HG03457 (cell line): ENCODE results near the gene POLA2.
"Not testable (repeated sequence)": the region's sequence is repeated elsewhere in the genome, so short reads cannot be mapped to it uniquely, and the experiment has no call there.

Experiments used
- ATAC-seq: cut with Tn5 transposase; IDR thresholded peaks from one replicate; pipeline ENCODE4 v1.9.1; 2021; ENCODE audit warnings: moderate number of reproducible peaks; ENCODE audit not compliant: unreplicated experiment

POLA2 gene

DNA sequence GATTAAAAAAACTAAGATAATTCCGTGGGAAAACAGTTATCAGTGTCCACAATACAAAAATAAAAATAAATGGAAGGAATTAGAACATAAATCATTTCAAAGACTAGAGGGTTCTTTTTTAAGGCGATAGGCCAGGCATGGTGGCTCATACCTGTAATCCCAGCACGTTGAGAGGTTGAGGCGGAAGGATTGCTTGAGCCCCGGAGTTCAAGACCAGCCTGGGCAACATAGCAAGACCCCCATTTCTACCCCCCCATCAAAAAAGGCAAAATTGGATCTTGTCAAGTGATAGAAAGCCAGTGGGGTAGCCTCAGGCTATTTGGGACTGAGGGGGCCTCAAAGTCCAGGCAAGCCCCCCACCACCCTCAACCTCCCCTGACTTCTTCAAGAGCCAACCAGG is 20.6 kb upstream of the POLA2 start:
- no peak for ATAC-seq

DNA sequence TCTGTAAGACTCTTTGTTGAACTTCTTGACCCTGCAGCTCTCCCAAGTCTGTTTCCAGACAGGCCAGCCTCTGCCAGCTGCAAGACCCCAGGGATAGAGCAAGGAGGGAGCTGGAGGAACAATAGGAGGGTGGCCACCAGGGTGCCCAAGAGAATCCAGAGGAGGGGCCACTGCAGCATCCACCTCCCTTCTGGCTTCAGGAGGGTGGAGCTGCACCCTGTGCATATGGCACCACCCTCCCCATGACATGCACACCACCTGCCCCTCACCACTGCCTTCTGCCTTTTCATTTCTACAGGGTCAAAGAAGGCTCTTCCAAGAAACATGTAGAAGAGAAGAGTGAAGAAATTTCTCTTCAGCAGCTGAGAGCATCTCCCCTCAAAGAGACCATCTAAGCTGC is 20.1 kb upstream of the POLA2 start:
- no peak for ATAC-seq

- no peak for ATAC-seq
Observed at GRCh38 chr11:65242389-65242788, 19.4 kb upstream of the POLA2 start.

DNA sequence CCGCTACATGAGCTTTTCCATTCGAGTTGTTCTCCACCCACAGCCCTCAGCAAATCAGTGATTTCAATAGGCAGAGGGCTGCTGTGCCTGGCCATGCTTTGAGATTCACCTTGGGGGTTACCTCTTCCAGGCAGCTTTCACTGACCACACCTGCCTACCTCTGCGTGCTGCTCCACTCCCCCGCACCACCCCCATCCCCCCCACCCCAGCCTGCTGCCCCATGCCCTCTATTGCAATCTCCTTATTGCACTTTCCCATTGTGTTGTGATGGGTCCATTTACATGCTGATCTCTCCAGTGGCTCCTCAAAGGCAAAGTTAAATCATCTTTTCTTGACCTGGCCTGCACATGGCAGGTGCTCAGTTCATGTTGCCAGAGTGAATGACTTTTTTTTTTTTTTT is 18.0 kb upstream of the POLA2 start:
- no peak for ATAC-seq

DNA sequence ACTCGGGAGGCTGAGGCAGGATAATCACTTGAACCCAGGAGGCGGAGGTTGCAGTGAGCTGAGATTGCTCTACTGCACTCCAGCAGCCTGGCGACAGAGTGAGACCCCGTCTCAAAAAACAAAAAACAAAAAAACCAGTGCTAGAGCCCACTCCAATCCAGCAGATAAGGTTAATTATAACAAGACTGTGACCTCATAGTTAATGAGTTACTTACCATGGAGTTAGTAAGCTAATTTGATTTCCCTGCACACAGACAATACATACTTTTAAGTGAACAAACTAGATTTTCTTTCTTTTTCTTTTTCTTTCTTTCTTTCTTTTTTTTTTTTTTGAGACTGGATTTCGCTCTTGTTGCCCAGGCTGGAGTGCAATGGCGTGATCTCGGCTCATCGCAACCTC is 16.7 kb upstream of the POLA2 start:
- not testable (repeated sequence) for ATAC-seq

- no peak for ATAC-seq
Observed at GRCh38 chr11:65246506-65246905, 15.3 kb upstream of the POLA2 start.

- not testable (repeated sequence) for ATAC-seq
Observed at GRCh38 chr11:65248184-65248710, 13.5 kb upstream of the POLA2 start.

GRCh38 chr11:65251476-65251875 is 10.3 kb upstream of the POLA2 start:
- ATAC-seq = no peak

- ATAC-seq = no peak
Observed at GRCh38 chr11:65254724-65255123, 7.0 kb upstream of the POLA2 start.

DNA sequence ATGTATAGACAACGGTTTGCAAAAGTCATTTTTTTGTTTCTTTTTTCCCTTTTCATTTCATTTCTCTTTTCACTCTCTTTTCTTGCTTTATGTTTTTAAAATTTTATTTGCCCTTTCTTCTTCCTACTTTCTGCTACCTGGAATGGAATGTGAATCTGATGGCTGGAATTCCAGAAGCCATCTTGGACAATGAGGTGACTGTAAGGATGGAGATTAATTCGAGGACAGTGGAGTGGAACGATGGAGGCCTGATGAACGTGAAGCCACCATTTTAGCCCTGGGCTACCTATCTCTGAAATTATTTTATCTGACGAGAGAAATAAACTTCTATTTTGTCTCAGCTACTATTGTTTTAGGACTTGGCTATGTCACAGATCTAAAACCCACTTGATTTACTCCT is 2.8 kb upstream of the POLA2 start:
- ATAC-seq = no peak

DNA sequence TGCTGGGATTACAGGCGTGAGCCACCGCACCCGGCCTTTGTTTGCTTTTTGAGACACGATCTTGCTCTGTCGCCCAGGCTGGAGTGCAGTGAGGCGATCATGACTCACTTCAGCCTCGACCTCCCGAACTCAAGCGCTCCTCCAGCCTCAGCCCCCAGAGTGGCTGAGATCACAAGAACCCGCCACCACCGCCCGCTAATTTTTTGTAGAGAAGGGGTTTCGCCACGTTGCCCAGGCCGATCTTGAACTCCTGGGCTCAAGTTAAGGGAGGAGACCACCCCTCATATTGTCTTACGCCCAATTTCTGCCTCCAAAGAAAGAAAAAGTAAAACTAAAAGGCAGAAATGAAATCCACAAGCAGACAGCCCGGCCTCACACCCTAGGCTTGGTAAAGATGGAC is 1.5 kb upstream of the POLA2 start:
- ATAC-seq = no peak

DNA sequence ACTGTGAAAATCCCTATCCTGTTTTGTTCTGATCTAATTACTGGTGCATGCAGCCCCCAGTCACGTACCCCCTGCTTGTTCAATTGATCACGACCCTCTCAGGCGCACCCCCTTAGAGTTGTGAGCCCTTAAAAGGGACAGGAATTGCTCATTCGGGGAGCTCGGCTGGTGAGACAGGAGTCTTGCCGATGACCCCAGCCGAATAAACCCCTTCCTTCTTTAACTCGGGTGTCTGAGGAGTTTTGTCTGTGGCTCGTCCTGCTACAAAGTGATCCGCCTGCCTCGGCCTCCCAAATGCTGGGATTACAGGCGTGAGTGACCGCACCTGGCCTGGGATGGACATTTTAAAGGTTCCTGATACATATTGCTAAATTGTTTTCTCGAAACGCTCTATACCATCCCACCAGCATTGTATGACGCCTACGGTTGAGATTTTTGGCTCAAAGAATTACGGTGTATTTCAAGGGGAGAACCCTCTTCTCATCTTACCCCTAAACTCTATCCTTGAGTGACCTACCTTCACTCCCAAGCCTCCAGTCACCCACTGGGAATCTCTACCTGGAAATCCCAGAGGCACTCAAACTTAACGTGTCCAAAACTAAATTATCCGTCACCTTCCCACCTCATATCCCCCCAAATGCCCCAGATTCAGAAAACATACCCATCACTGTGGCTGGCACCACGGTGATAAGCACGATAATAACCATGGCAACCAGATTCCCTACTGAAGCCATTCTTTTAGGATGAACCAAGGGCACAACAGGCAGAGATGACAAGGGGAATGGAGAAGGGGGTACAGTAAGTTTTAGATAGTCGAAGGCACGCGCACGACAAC is 789 bp upstream of the POLA2 start:
- peak; percentile 23 for ATAC-seq

DNA sequence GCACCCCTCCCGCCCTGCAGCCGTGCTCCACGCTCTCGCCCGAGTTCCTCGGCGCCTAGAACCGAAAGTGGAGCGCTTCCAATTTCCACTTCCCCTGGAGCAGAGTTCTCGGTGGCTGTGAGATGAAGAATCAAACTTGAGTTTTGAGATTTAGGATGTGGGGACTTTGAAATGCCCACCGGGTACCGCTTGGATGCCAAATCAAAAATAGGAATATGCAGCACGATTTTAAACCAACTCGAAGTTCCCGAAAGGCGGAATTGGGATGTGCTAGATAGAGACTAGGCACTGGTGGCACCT is 569 bp downstream of the POLA2 start:
- no peak for ATAC-seq

DNA sequence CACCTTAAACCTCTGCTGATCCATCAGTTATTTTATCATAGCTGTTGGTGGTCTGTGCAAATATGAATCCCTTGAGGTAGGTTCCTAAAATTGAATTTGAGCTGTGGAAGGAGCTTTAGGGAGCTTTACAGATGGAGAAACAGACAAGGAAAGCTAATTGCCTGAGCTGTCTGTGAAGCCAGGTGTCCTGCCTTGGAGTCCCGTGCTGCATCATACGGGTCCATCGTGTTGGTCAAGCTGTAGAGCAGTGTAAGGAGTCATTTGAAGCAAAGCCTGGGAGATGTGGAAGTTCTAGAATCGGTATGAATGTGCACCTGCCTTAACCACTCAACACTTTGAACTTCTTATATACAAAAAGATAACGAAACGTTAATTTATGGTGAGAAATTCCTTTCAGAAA is 1.0 kb downstream of the POLA2 start:
- ATAC-seq = no peak

DNA sequence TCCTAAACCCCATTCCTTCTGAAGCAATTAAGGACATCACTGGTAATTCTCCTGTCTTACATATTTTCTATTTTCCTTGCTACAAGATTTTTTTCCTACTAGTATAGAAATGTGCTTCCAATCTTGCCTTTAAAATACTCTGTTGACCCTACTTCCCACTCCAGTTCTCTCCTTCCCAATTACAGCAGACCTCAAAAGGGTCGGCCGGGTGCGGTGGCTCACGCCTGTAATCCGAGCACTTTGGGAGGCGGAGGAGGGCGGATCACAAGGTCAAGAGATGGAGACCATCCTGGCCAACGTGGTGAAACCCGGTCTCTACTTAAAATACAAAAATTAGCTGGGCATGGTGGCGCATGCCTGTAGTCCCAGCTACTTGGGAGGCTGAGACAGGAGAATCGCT is 3.0 kb downstream of the POLA2 start:
- not testable (repeated sequence) for ATAC-seq

DNA sequence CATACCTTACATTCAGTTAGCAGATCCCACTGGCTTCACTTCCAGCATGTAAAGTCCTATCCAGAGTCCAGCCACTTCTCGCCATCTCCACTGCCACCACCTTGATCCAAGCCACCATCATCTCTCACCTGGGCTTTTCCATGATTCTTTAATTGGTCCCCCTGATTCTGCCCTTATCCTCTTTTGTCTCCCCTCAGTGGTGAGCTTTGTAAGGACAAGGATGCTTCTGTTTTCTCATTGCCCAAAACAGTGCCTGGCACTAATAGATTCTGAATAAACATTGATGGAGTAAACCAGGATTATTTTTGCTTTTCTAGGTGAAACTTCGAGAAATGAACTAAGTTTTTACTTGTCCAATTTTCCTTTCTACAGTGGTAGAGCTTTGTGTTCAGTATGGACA is 4.4 kb downstream of the POLA2 start:
- ATAC-seq = no peak

DNA sequence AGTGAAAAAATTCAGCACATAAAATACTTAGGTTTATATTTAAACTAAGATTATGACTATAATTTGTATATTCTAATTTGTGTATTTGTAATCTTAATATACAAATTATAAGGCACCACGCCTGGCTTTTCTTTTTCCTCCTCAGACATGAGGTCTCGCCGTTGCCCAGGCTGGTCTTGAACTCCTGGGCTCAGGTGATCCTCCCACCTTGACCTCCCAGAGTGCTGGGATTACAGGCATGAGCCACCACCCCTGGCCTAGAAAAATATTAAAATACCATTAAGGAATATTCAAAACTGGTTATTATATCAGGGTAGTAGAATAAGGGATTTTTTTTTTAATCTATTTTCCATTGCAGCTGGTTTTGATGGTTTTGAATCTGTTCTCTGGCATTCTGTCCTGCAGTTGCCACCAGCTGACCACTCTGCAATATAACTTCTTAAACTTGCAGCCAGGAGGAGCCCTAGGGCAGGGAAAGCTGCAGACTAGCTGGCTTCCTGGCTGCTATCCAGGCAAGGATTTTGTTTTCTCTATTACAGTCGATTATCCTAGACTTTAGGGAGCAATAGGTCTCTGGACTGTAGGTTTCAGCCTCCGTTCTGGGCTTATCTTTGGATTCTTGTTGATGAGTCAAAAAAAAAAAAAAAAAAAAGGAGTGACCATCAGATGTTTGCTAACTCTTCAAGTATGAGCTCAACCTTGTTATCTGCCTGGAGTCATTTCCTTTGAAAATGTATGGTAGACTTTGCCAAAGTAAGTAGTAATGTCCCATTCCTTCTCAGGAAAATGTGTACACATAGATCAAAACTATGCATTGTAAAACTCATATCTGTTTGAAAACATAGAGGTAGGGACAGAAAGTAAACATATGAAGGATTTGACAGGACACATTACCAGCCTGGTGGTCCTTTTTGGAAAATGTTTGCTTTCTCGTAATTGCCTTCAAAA is 13.2 kb downstream of the POLA2 start:
- ATAC-seq = no peak

DNA sequence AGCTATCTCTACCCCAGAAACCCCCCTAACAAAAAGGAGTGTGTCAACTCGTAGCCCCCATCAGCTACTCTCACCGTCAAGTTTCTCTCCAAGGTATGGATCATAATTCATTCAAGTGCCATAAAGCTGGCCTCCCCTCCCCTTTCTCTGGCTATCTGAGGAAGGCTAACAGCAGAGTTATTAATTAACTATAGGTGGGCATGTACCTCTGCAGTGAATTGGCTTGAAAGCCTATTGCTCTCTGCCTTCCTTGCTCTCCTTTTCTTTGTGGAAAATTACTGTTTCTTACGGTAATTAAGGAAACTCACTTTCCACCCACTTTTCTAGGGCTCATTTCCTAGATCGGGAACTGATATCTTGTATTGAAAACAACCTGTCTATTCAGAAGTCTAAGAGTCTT is 14.1 kb downstream of the POLA2 start:
- no peak for ATAC-seq

- no peak for ATAC-seq
Observed at GRCh38 chr11:65277631-65278277, 16.0 kb downstream of the POLA2 start.

GRCh38 chr11:65278356-65278755 is 16.6 kb downstream of the POLA2 start:
- ATAC-seq = no peak

GRCh38 chr11:65279279-65279678 is 17.5 kb downstream of the POLA2 start:
- ATAC-seq = no peak
